ENCODE measurements around the gene FOXJ1. TPM values are rescaled to one million over a fixed set of nuclear protein-coding genes. Genes with fewer than 3 reads are reported as not detected.

FOXJ1 gene
- total RNA-seq, 2 donors from 2014 or later = 17.8 to 23.6 TPM

- no peaks in the 10 kb centered on the region for H3K4me1 ChIP-seq (ENCODE audit: control insufficient read depth, insufficient read depth, low read length)
- no peak overlapping the region for H3K27ac ChIP-seq (ENCODE audit: low read depth, low read length)
- DNase-seq = peak; percentile 53
- Mint-ChIP-seq H3K4me3 (no peak overlapping the region), H3K27me3 (ENCODE audit: insufficient read depth) (peaks cover 21% of the 10 kb centered on the region), H3K9me3 (no peaks in the 10 kb centered on the region), H3K36me3 (ENCODE audit: low read depth) (no peaks in the 10 kb centered on the region), H3K27ac (no peak overlapping the region), H3K4me1 (peaks cover 14% of the 10 kb centered on the region)
- H3K9ac ChIP-seq (ENCODE audit: extremely low read depth, low read length, poor library complexity, severe bottlenecking) = no peak overlapping the region
- no peaks in the 10 kb centered on the region for H3K9me3 ChIP-seq (ENCODE audit: control insufficient read depth, low read length)
- 70 to 98% methylated on average over 4 to 9 of the region's 9 CpGs for WGBS, 2 experiments (ENCODE audit: insufficient coverage in 1 of 2, insufficient read length in 1 of 2)
- H3K27me3 ChIP-seq (ENCODE audit: control insufficient read depth, insufficient read depth, low read length, poor library complexity, severe bottlenecking) = no peaks in the 10 kb centered on the region
- TF ChIP-seq CTCF (conservative IDR thresholded peaks at IDR 0.05) = no peak
- H3K36me3 ChIP-seq (ENCODE audit: control insufficient read depth, insufficient read depth, low read length) = no peaks in the 10 kb centered on the region
- no peak overlapping the region for H3K4me3 ChIP-seq (ENCODE audit: low read length)
These were observed 17.1 kb downstream of the FOXJ1 start for GRCh38 chr17:76123749-76124581.

- Histone ChIP-seq H3K4me1 (ENCODE audit: control insufficient read depth, insufficient read depth, low read length) (no peaks in the 10 kb centered on the region), H3K36me3 (ENCODE audit: control insufficient read depth, insufficient read depth, low read length) (no peaks in the 10 kb centered on the region), H3K4me3 (ENCODE audit: low read length) (no peak overlapping the region), H3K9me3 (ENCODE audit: control insufficient read depth, low read length) (no peaks in the 10 kb centered on the region), H3K9ac (ENCODE audit: extremely low read depth, low read length, poor library complexity, severe bottlenecking) (no peak overlapping the region), H3K27ac (ENCODE audit: low read depth, low read length) (no peak overlapping the region), H3K27me3 (ENCODE audit: control insufficient read depth, insufficient read depth, low read length, poor library complexity, severe bottlenecking) (no peaks in the 10 kb centered on the region)
- Mint-ChIP-seq H3K36me3 (ENCODE audit: low read depth) (no peaks in the 10 kb centered on the region), H3K4me1 (peaks cover 14% of the 10 kb centered on the region), H3K27ac (no peak overlapping the region), H3K27me3 (ENCODE audit: insufficient read depth) (peaks cover 19% of the 10 kb centered on the region), H3K4me3 (no peak overlapping the region), H3K9me3 (no peaks in the 10 kb centered on the region)
- no peak for DNase-seq
- no peak for TF ChIP-seq CTCF (conservative IDR thresholded peaks at IDR 0.05)
- WGBS, 2 experiments (ENCODE audit: insufficient coverage in 1 of 2, insufficient read length in 1 of 2) = 72 to 100% methylated on average over 4 to 5 of the region's 5 CpGs
These were observed 17.9 kb downstream of the FOXJ1 start for GRCh38 chr17:76123191-76123499.

- Histone ChIP-seq H3K9me3 (ENCODE audit: control insufficient read depth, low read length) (no peaks in the 10 kb centered on the region), H3K27ac (ENCODE audit: low read depth, low read length) (peak overlapping the region; percentile 17), H3K27me3 (ENCODE audit: control insufficient read depth, insufficient read depth, low read length, poor library complexity, severe bottlenecking) (no peaks in the 10 kb centered on the region), H3K4me1 (ENCODE audit: control insufficient read depth, insufficient read depth, low read length) (no peaks in the 10 kb centered on the region), H3K9ac (ENCODE audit: extremely low read depth, low read length, poor library complexity, severe bottlenecking) (no peak overlapping the region), H3K4me3 (ENCODE audit: low read length) (no peak overlapping the region), H3K36me3 (ENCODE audit: control insufficient read depth, insufficient read depth, low read length) (no peaks in the 10 kb centered on the region)
- Mint-ChIP-seq H3K27ac (no peak overlapping the region), H3K4me3 (peak overlapping the region; percentile 15), H3K9me3 (no peaks in the 10 kb centered on the region), H3K4me1 (peaks cover 14% of the 10 kb centered on the region), H3K27me3 (ENCODE audit: insufficient read depth) (peaks cover 19% of the 10 kb centered on the region), H3K36me3 (ENCODE audit: low read depth) (no peaks in the 10 kb centered on the region)
- WGBS, 2 experiments (ENCODE audit: insufficient coverage in 1 of 2, insufficient read length in 1 of 2) = 87 to 88% methylated on average over 14 to 24 of the region's 24 CpGs
- TF ChIP-seq CTCF (conservative IDR thresholded peaks at IDR 0.05) = no peak
- DNase-seq = peak; percentile 80
These were observed 18.4 kb downstream of the FOXJ1 start for GRCh38 chr17:76122431-76123190.
